IMR-90 (cell line): ENCODE data around the gene CTCF. TPM values are rescaled to one million over a fixed set of nuclear protein-coding genes. Genes with fewer than 3 reads are reported as not detected.

ENCODE experiments used
- ATAC-seq: fragments of 200-7000 bp; cut with Tn5 transposase; 2 replicates; pipeline ENCODE4 v1.9.1; 2020; ENCODE audit warnings: low read depth, mild to moderate bottlenecking, moderate library complexity
- BruUV-seq: library from RNA; stranded (reverse); fragments of 400-500 nt; replicated peaks from 2 replicates; lab custom pipeline; 2021; lab: Mats Ljungman, UMichigan
- CTCF ChIA-PET: fragments of 300-600 bp; formaldehyde crosslinking; extraction: SDS; loops from one replicate; lab custom pipeline; 2021; ENCODE audit warnings: antibody characterized with exemption; lab: Yijun Ruan, JAX
- POLR2A ChIA-PET: fragments of 300-600 bp; sonication (Branson Sonifier 250); formaldehyde crosslinking; loops from one replicate; lab custom pipeline; 2022; ENCODE audit warnings: antibody characterized with exemption; ENCODE audit not compliant: unreplicated experiment; lab: Charles Lee
- DNase-seq: peaks from one replicate; pipeline ENCODE4 v3.0.0; 2013
- H2AFZ ChIP-seq: replicated peaks from 2 replicates; pipeline ENCODE3; 2013; ENCODE audit warnings: low read length, mild to moderate bottlenecking; ENCODE audit not compliant: poor library complexity
- H2AK5ac ChIP-seq: 2 replicates; pipeline ENCODE4 v1.6.1; 2013; ENCODE audit warnings: low read depth, low read length, inconsistent platforms
- H2AK9ac ChIP-seq: replicated peaks from 2 replicates; pipeline ENCODE3; 2013; ENCODE audit warnings: mild to moderate bottlenecking, low read depth, low read length, moderate library complexity; ENCODE audit not compliant: poor library complexity
- H2BK120ac ChIP-seq: 2 replicates; pipeline ENCODE4 v1.6.1; 2013; ENCODE audit warnings: low read depth, low read length, inconsistent platforms
- H2BK15ac ChIP-seq: 3 replicates; pipeline ENCODE4 v1.6.1; 2013; ENCODE audit warnings: low read depth, low read length, inconsistent platforms
- H2BK20ac ChIP-seq: 2 replicates; pipeline ENCODE4 v1.6.1; 2013; ENCODE audit warnings: low read depth, mild to moderate bottlenecking, inconsistent platforms, low read length, moderate library complexity
- H2BK5ac ChIP-seq: 2 replicates; pipeline ENCODE4 v1.6.1; 2013; ENCODE audit warnings: mild to moderate bottlenecking, low read depth, low read length, inconsistent platforms; ENCODE audit not compliant: poor library complexity, severe bottlenecking
- H3K14ac ChIP-seq: replicated peaks from 2 replicates; pipeline ENCODE4 v1.6.1; 2013; ENCODE audit warnings: low read depth, low read length, inconsistent platforms
- H3K18ac ChIP-seq: 2 replicates; pipeline ENCODE4 v1.6.1; 2013; ENCODE audit warnings: low read depth, low read length, control low read depth
- H3K23ac ChIP-seq: 2 replicates; pipeline ENCODE4 v1.6.1; 2013; ENCODE audit warnings: low read depth, low read length, inconsistent platforms
- H3K27ac ChIP-seq: 2 replicates; pipeline ENCODE4 v1.5.1; 2013; ENCODE audit warnings: mild to moderate bottlenecking, control low read depth, low read length; ENCODE audit not compliant: insufficient read depth
- H3K27me3 ChIP-seq: 2 replicates; pipeline ENCODE4 v1.6.1; 2013; ENCODE audit warnings: low read length; ENCODE audit not compliant: control insufficient read depth, insufficient read depth
- H3K36me3 ChIP-seq: 2 replicates; pipeline ENCODE4 v1.6.1; 2013; ENCODE audit warnings: low read length, mixed read lengths; ENCODE audit not compliant: control insufficient read depth, insufficient read depth
- H3K4ac ChIP-seq: 2 replicates; pipeline ENCODE4 v1.6.1; 2013; ENCODE audit warnings: low read depth, low read length, inconsistent platforms
- H3K4me1 ChIP-seq: 2 replicates; pipeline ENCODE4 v1.6.1; 2013; ENCODE audit warnings: low read length, mixed read lengths; ENCODE audit not compliant: control insufficient read depth, insufficient read depth
- H3K4me2 ChIP-seq: 2 replicates; pipeline ENCODE4 v1.6.1; 2013; ENCODE audit warnings: low read depth, mild to moderate bottlenecking, control low read depth, low read length, moderate library complexity
- H3K4me3 ChIP-seq: 2 replicates; pipeline ENCODE4 v1.5.1; 2013; ENCODE audit warnings: low read depth, mild to moderate bottlenecking, control low read depth, low read length, moderate library complexity; ENCODE audit not compliant: insufficient read depth
- H3K56ac ChIP-seq: 2 replicates; pipeline ENCODE4 v1.6.1; 2013; ENCODE audit warnings: low read length, inconsistent platforms; ENCODE audit not compliant: insufficient read depth; ENCODE audit errors: extremely low read depth
- H3K79me1 ChIP-seq, 2 experiments: 2 replicates each; pipeline ENCODE4 v1.6.1; 2013; ENCODE audit warnings: low read length in 2 of 2, inconsistent platforms in 1 of 2, low read depth in 1 of 2
- H3K9ac ChIP-seq: 2 replicates; pipeline ENCODE4 v1.6.1; 2013; ENCODE audit warnings: low read depth, low read length, control low read depth
- H3K9me1 ChIP-seq: 2 replicates; pipeline ENCODE4 v1.6.1; 2013; ENCODE audit warnings: low read length, inconsistent platforms; ENCODE audit not compliant: insufficient read depth
- H3K9me3 ChIP-seq: 2 replicates; pipeline ENCODE4 v1.6.1; 2013; ENCODE audit warnings: low read length; ENCODE audit not compliant: control insufficient read depth, insufficient read depth
- H4K20me1 ChIP-seq: 2 replicates; pipeline ENCODE4 v1.6.1; 2013; ENCODE audit warnings: low read length, inconsistent platforms; ENCODE audit not compliant: insufficient read depth
- H4K5ac ChIP-seq: 2 replicates; pipeline ENCODE4 v1.6.1; 2013; ENCODE audit warnings: mild to moderate bottlenecking, low read depth, low read length, control low read depth
- H4K8ac ChIP-seq, 2 experiments: 2 replicates each; pipeline ENCODE4 v1.6.1; 2013; ENCODE audit warnings: low read depth in 2 of 2, low read length in 2 of 2, control low read depth in 1 of 2, inconsistent platforms in 1 of 2
- H4K91ac ChIP-seq: 2 replicates; pipeline ENCODE4 v1.6.1; 2013; ENCODE audit warnings: low read depth, low read length, inconsistent platforms; ENCODE audit not compliant: insufficient read depth
- BHLHE40 ChIP-seq: fragments of 150-350 bp; IDR thresholded peaks from 2 replicates; pipeline ENCODE4 v1.6.1; 2016; ENCODE audit warnings: mild to moderate bottlenecking, low read depth, low read length
- ELK1 ChIP-seq: fragments of 150-350 bp; IDR thresholded peaks from 2 replicates; pipeline ENCODE4 v1.6.1; 2016; ENCODE audit warnings: low read depth, mild to moderate bottlenecking, low read length, moderate library complexity, borderline replicate concordance
- MXI1 ChIP-seq: IDR thresholded peaks from 2 replicates; pipeline ENCODE4 v1.6.1; 2012; ENCODE audit warnings: low read depth, mild to moderate bottlenecking, low read length, moderate library complexity, borderline replicate concordance
- RAD21 ChIP-seq: IDR thresholded peaks from 2 replicates; pipeline ENCODE4 v1.6.1; 2012; ENCODE audit warnings: low read length, improper control_type of control experiment
- RFX5 ChIP-seq: IDR thresholded peaks from 2 replicates; pipeline ENCODE4 v1.8.0; 2012; ENCODE audit warnings: low read depth, mild to moderate bottlenecking, low read length, moderate library complexity
- WGBS, 2 experiments: methylation state at CpG; one replicate each; pipeline versions ENCODE4 v1.1.5 to v1.1.7; 2013; ENCODE audit warnings: missing lambda C conversion rate in 2 of 2; ENCODE audit not compliant: insufficient read length in 1 of 2; ENCODE audit errors: extremely low coverage in 2 of 2; 5-methylcytosine and 5-hydroxymethylcytosine counted together
- dilution Hi-C: fragments of 300-500 bp; cut with HindIII; formaldehyde crosslinking; loops from one replicate; pipeline ENCODE4 v1.14.3; 2018; ENCODE audit warnings: low sequenced_read_pairs; ENCODE audit not compliant: unreplicated experiment
- in situ Hi-C: fragments of 300-500 bp; cut with MboI; formaldehyde crosslinking; loops from 3 replicates; pipeline ENCODE4 v1.14.3; 2019; ENCODE audit warnings: low sequenced_read_pairs, inconsistent platforms, mixed read lengths
- intact Hi-C: fragments of 100-400 bp; cut with micrococcal nuclease; formaldehyde crosslinking; loops from 2 replicates; pipeline ENCODE4 v1.10.0; 2022
- polyA plus RNA-seq, 3 experiments: library from polyadenylated mRNA; depleted of rRNA; stranded (reverse); fragments of >200 nt; gene quantifications; 2 replicates each; pipeline ENCODE4 v1.2.3, GENCODE V29; 2012; ENCODE audit warnings: low replicate concordance in 1 of 3
- total RNA-seq: library from RNA; depleted of rRNA; stranded (reverse); fragments of >200 nt; gene quantifications from 2 replicates; pipeline ENCODE4 v1.2.3, GENCODE V29; 2012

CTCF gene
- total and polyA plus RNA-seq, 2 of the 4 experiments (the other 2 are of a cell fraction): 16.1 to 22.8 TPM

- Histone ChIP-seq H3K9ac (no peak overlapping the region), H4K5ac (no peak overlapping the region), H3K4me1 (peaks cover 2% of the 10 kb centered on the region; the same call in 1 of the 2 replicates), H3K4me2 (no peak overlapping the region), H3K14ac (no peak overlapping the region), H3K79me1 (peaks cover 0 to 25% of the 10 kb centered on the region in 2 experiments; a peak in 2 of 4 replicates), H3K9me3 (no peaks in the 10 kb centered on the region), H3K27ac (no peak overlapping the region), H2BK15ac (no peak overlapping the region), H2BK120ac (no peak overlapping the region), H3K4me3 (no peak overlapping the region), H3K36me3 (peaks cover 24% of the 10 kb centered on the region), H2AK9ac (no peak overlapping the region), H3K18ac (no peak overlapping the region), H4K8ac (no peak overlapping the region), H2BK20ac (no peak overlapping the region), H3K27me3 (no peaks in the 10 kb centered on the region), H2BK5ac (no peak overlapping the region), H4K20me1 (no peaks in the 10 kb centered on the region), H3K23ac (no peak overlapping the region), H4K91ac (no peak overlapping the region), H3K9me1 (peaks cover 13% of the 10 kb centered on the region), H2AFZ (no peak overlapping the region), H3K56ac (no peak overlapping the region), H3K4ac (no peak overlapping the region), H2AK5ac (no peak overlapping the region)
- in situ Hi-C loops: no loop called here
- intact Hi-C loops: loop anchor here (10.0 kb wide), 1 partner anchor 355 kb away; no protein-coding TSS in a partner anchor
- no peak for DNase-seq
- ChIA-PET POLR2A (no interaction called here), CTCF (interaction anchor here (1.0 kb wide), 1 partner anchor 12 kb away, joined by 3 read pairs; no protein-coding TSS in a partner anchor)
- dilution Hi-C loops: no loop called here
- ATAC-seq: no peak
- 97% methylated on average over 3 of the region's 10 CpGs; no CpG with 5 or more reads in 1 of the 2 experiments for WGBS, 2 experiments
- TF ChIP-seq MXI1 (no peak), RAD21 (no peak), RFX5 (no peak), BHLHE40 (no peak), ELK1 (no peak)
- BruUV-seq: no TSS peak
Measured at GRCh38 chr16:67679935-67680897, 117.9 kb downstream of the CTCF start.
